Osteoblast (primary cell): ENCODE results near the gene TCF25. TPM values are rescaled to one million over a fixed set of nuclear protein-coding genes. Genes with fewer than 3 reads are reported as not detected.

ENCODE experiments used
- DNase-seq: peaks from one replicate; pipeline ENCODE4 v3.0.0; 2011; ENCODE audit warnings: low spot score, mixed read lengths; ENCODE audit not compliant: insufficient read length; ENCODE audit errors: missing footprints
- H2AFZ ChIP-seq: 2 replicates; pipeline ENCODE4 v1.6.0; 2011; ENCODE audit warnings: mild to moderate bottlenecking, low read length
- H3K27ac ChIP-seq: 2 replicates; pipeline ENCODE4 v1.5.1; 2011; ENCODE audit warnings: mild to moderate bottlenecking, low read depth, low read length, moderate library complexity
- H3K27me3 ChIP-seq: 2 replicates; pipeline ENCODE4 v1.6.0; 2012; ENCODE audit warnings: mild to moderate bottlenecking, control low read depth, inconsistent platforms, low read length, moderate library complexity; ENCODE audit not compliant: insufficient read depth
- H3K36me3 ChIP-seq: 2 replicates; pipeline ENCODE4 v1.5.1; 2011; ENCODE audit warnings: mild to moderate bottlenecking, low read length, control low read depth, moderate library complexity; ENCODE audit not compliant: insufficient read depth
- H3K4me1 ChIP-seq: 2 replicates; pipeline ENCODE4 v1.5.1; 2011; ENCODE audit warnings: mild to moderate bottlenecking, low read length, control low read depth, moderate library complexity; ENCODE audit not compliant: insufficient read depth
- H3K4me2 ChIP-seq: 2 replicates; pipeline ENCODE4 v1.6.0; 2011; ENCODE audit warnings: mild to moderate bottlenecking, low read length; ENCODE audit not compliant: insufficient read depth
- H3K4me3 ChIP-seq: fragments of 200-600 bp; sonication (generic); 3 replicates; pipeline ENCODE4 v1.5.1; 2012; ENCODE audit warnings: mild to moderate bottlenecking, low read length, inconsistent platforms; ENCODE audit not compliant: insufficient read depth
- H3K79me2 ChIP-seq: 2 replicates; pipeline ENCODE4 v1.6.0; 2012; ENCODE audit warnings: mild to moderate bottlenecking, low read length, control low read depth, inconsistent platforms; ENCODE audit not compliant: insufficient read depth
- H3K9me3 ChIP-seq: 2 replicates; pipeline ENCODE4 v1.5.1; 2011; ENCODE audit warnings: low read depth, low read length, control low read depth
- H4K20me1 ChIP-seq: 2 replicates; pipeline ENCODE4 v1.6.0; 2012; ENCODE audit warnings: mild to moderate bottlenecking, low read length, control low read depth; ENCODE audit not compliant: insufficient read depth
- CTCF ChIP-seq: IDR thresholded peaks from 2 replicates; pipeline ENCODE4 v1.5.1; 2011; ENCODE audit warnings: mild to moderate bottlenecking, low read depth, low read length, moderate library complexity; ENCODE audit errors: extremely low read depth
- total RNA-seq: library from RNA; depleted of rRNA; stranded (reverse); fragments of >200 nt; gene quantifications from 2 replicates; pipeline ENCODE4 v1.2.3, GENCODE V29; 2012

Gene TCF25
- total RNA-seq, 1 donor: 230 TPM

- H3K4me2 ChIP-seq: no peak overlapping the region
- no peak overlapping the region for H3K4me3 ChIP-seq
- H3K9me3 ChIP-seq: no peaks in the 10 kb centered on the region
- no peak overlapping the region for H2AFZ ChIP-seq
- no peak for DNase-seq
- H3K4me1 ChIP-seq: no peaks in the 10 kb centered on the region
- no peaks in the 10 kb centered on the region for H4K20me1 ChIP-seq
- no peak overlapping the region for H3K27ac ChIP-seq
- H3K79me2 ChIP-seq: no peaks in the 10 kb centered on the region
- no peak for TF ChIP-seq CTCF
- H3K27me3 ChIP-seq: no peaks in the 10 kb centered on the region
- no peaks in the 10 kb centered on the region for H3K36me3 ChIP-seq
Observed at GRCh38 chr16:89847051-89847939, 26.1 kb upstream of the TCF25 start.

GRCh38 chr16:89847940-89848297 lies 25.5 kb upstream of the TCF25 start:
- H3K4me2 ChIP-seq: no peak overlapping the region
- H2AFZ ChIP-seq: no peak overlapping the region
- H4K20me1 ChIP-seq: no peaks in the 10 kb centered on the region
- H3K9me3 ChIP-seq: no peaks in the 10 kb centered on the region
- no peak overlapping the region for H3K4me3 ChIP-seq
- DNase-seq: no peak
- no peak overlapping the region for H3K27ac ChIP-seq
- H3K36me3 ChIP-seq: no peaks in the 10 kb centered on the region
- H3K27me3 ChIP-seq: no peaks in the 10 kb centered on the region
- TF ChIP-seq CTCF: no peak
- no peaks in the 10 kb centered on the region for H3K4me1 ChIP-seq
- H3K79me2 ChIP-seq: no peaks in the 10 kb centered on the region

DNA sequence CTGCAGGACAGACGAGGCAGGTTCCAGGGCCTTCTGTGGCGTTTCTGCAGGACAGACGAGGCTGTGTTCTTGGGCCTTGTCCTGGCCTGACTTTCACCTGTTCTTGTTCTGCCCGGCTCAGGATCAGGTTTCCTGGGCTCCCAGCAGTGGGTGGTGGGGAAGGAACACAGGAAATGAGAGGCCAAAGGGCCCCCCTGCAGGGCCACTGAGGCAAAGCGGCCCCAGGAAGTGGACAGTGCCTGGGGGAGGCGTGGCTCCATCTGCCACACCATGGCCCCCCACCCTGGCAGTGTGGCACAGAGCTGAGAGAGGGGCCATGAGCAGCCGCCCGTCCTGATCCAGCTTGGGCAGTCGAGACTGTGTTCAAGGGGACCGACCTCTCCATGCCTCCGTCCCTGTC lies 24.4 kb upstream of the TCF25 start:
- Histone ChIP-seq H3K9me3 (no peaks in the 10 kb centered on the region), H3K36me3 (no peaks in the 10 kb centered on the region), H2AFZ (no peak overlapping the region), H3K27me3 (no peaks in the 10 kb centered on the region), H4K20me1 (no peaks in the 10 kb centered on the region), H3K4me1 (no peaks in the 10 kb centered on the region), H3K4me3 (no peak overlapping the region), H3K27ac (no peak overlapping the region), H3K79me2 (no peaks in the 10 kb centered on the region), H3K4me2 (no peak overlapping the region)
- TF ChIP-seq CTCF: no peak
- DNase-seq: no peak

DNA sequence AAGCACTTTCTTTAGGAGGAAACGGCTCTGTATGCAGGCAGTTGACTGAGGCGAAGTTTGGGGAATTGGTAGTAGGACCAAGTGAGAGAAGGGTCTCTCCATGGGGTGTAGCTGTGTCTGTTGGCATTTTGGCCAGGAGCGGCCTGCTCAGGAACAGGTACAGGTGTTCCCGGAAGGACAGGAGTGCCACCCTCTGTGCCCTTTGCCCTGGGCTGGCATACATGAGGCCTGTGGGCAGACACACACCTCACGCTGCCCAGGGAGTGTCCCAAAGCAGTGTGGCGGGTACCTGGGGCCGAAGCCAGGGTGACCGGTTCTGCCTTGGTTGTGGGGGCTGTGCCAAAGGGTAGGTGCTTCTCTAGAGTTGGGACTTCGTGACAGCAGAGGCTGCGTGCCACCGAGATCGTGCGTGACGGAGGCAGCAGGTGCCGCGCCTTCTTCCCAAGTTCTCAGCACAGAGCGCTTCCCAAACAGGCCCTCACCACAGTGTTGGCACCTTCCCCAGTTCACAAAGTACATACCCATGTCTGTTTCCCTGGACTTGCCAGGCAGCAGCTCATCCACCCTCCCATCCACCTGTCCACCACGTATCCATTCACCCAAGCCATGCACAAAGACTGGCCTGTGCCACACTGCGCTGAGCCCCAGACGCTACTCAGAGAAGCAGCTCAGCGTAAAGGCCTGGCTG lies 19.9 kb upstream of the TCF25 start:
- Histone ChIP-seq H3K4me1 (no peaks in the 10 kb centered on the region), H4K20me1 (no peaks in the 10 kb centered on the region), H3K79me2 (no peaks in the 10 kb centered on the region), H3K27me3 (no peaks in the 10 kb centered on the region), H3K27ac (no peak overlapping the region), H3K4me3 (no peak overlapping the region), H3K36me3 (no peaks in the 10 kb centered on the region), H2AFZ (no peak overlapping the region), H3K4me2 (no peak overlapping the region), H3K9me3 (no peaks in the 10 kb centered on the region)
- no peak for TF ChIP-seq CTCF
- DNase-seq: peak; percentile 75
